Measurements from ENCODE around the gene CHSY1.

CHSY1 gene

DNA sequence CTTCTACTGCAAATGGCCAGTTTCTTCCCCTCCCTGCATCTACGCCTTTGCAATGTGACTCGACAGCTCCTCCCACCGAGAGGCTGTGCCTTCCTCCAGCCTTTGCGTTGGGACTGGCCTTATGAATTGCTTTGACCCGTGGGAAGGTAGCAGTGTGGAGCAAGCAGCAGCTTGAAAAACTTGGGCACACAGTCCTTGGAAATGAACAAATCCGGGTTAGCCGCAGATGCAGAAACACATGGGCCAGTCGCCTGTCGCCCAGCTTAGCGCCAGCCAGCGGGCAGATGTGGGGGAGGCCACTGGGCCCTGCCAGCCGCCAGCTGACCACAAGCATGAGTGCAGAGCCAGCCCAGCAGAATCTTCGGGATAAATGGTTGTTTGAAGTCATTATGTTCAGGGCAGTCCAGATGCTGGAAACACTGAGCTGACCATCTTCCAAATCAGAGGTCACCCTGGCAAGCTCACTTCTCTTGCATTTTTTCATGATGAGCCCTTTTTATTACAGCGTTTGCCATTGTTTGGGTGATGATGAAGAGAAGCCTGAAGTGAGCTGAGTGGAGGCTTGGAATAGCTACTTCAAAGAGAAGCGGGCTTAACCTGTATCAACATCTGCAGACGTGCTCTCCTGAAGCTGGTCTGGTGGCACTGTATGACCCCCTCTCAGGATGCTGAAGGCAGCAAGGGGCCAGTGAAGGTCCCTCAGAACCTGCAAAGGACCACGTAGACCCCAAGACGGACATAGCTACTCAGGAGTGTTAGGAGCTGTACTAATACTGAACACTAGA lies 15.7 kb upstream of the CHSY1 start:
- DNase-seq (ENCODE audit: low read depth): no peak

DNA sequence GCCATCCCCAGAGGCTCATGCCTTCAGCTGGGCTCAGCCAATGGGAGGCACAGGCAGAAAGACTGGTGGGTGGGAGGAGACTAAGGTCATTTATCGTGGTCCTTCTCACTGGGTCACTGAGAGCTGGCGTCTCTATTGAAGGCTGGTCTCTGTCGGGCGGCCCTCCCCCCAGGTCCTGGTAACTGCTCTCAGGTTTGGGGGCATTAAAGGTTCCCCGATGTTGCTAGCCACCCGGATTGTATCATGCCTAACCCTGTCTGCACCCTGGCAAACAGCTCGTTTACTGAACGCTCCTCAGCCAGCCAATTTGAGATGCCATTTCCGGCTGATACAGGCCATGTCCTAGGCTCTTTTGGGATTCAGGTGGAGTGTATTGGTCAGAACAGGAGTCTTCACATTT lies 14.9 kb upstream of the CHSY1 start:
- no peak for DNase-seq (ENCODE audit: low read depth)

DNA sequence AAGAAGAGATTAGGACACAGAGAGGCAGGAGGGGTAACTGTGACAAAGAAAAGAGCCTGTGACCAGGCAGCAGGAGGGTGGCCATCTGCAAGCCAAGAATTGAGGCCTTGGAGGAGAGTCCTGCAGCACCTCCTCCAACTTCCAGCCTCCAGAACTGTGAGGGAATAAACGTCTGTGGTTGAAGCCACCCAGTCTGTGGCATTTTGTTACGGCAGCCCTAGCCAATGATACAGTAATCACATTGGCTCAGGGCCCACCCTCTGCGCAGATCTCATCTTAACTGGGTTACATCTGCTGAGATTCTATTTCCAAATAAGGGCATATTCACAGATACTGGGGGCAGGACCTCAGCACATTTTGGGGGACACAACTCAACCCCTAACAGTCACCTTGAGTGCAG lies 14.2 kb upstream of the CHSY1 start:
- DNase-seq (ENCODE audit: low read depth): no peak

DNA sequence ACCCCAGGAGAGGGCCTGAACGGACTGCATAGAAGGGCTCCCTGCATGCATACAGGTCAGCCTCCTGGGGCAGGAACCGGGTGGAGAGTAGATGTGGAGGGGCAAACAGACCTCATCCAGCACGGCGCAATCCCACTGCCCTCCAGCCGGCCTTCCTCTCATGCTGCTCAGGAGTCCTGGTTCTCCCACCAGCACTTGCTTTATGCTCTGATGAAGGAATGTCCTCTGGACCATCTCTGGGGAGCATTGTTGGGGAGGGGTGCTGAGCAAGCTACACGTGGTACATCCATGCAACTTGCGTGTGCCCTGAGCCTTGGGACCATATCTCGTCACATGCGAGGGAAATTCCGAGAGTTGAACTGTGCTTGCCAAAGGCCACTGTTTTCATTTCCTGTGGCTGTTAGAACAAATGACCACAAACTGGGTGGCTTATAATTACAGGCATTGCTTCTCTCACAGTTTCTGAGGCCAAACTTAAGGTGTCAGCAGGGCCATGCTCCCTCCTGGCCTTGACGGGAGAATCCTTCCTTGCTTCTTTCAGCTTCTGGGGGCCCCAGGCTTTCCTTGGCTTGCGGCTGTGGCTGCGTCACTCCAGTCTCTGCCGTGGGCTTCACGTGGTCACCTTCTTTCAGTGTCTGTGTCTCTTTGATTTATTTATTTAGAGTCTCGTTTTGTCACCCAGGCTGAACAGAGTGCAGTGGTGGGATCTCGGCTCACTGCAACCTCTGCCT lies 13.2 kb upstream of the CHSY1 start:
- no peak for DNase-seq (ENCODE audit: low read depth)

DNA sequence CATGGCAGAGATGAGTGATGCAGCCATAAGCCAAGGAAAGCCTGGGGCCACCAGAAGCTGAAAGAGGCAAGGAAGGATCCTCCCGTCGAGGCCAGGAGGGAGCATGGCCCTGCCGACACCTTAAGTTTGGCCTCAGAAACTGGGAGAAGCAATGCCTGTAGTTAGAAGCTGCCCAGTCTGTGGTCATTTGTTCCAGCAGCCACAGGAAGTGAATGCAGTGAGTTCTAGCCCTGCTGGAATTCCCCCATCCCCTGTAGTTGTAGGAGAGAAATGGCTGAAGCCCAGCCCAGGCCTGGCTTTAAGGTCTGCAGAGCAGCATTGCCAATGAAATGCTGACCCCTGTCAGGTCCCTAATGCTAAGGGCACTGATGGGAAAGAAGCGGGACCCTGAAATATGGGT lies 12.2 kb upstream of the CHSY1 start:
- DNase-seq (ENCODE audit: low read depth): no peak

DNA sequence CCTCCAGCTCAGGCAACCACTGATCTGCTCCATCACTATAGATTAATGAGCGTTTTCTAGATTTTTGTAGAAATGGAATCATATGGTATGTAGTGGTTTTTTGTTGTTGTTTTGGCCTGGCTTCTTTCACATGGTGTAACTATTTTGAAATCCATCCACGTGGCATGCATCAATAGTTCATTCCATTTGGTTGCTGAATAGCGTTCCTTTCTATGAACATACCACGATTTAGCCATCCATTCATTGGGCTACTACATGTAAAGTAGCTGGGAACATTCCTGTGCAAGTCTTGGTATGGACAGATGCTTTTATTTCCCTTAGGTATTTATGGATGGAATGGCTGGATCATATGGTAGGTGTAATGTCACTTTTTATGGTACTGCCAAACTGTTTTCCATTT lies 10.7 kb upstream of the CHSY1 start:
- no peak for DNase-seq (ENCODE audit: low read depth)

DNA sequence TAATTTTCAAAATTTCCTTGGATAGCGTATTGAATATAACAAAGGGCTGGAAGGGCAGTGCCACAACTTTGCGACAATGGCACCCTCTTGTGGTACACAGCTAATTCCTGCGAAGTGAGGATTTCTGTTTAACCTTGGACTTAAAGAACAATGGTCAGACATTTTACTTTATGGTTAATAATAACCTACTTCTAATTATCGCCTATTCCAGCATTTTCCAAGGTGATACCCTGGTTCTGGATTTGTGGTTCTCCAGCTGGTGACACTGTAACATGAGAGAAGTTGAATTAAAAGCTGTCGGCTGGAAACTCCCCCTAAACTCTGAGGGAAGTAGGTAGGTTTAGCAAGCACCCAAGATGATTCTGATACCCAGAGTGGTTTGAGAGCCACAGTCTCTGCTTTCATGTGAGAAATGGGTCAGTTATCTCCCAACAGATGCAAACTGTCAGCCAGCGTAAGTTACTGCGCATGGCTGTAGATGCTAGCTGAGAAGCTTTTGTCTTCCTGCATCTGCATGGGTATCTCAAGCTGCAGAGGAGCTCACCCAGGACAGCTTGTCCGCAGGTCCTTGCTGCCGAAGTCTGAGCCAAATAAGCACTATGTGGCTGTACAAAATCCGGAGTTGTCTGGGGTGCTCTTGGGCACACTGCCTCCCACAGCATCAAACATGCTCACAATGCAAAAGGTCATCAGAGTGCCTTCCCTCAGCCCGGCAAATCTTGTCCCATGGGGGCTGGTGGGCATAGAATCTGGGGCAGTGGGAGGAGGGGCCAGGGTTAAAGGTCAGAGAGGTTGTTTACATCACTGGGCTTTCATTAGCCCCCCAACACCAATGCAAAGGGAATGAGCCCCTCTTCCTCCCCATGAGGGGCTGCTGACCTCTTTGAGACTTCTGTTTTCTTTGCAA lies 6.6 kb upstream of the CHSY1 start:
- peak; percentile 47 for DNase-seq (ENCODE audit: low read depth)

DNA sequence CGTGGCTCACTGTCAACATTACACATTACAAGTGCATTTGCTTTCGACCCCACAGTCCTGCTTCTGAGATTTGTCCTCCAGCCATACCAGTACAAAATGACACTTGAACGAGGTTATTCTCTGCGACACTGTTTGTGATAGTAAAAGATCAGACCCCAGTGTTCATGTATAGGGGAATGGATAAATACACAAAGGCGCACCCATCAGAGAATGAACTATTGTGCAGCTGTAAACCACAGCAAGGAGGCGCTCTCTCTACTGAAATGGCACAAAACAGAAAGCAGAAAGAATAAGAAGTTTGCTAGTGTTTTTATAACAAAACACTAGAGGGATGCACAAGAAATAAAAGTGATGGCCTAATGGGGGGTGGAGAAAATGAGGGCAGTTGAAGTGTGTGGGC lies 4.9 kb upstream of the CHSY1 start:
- no peak for DNase-seq (ENCODE audit: low read depth)

DNA sequence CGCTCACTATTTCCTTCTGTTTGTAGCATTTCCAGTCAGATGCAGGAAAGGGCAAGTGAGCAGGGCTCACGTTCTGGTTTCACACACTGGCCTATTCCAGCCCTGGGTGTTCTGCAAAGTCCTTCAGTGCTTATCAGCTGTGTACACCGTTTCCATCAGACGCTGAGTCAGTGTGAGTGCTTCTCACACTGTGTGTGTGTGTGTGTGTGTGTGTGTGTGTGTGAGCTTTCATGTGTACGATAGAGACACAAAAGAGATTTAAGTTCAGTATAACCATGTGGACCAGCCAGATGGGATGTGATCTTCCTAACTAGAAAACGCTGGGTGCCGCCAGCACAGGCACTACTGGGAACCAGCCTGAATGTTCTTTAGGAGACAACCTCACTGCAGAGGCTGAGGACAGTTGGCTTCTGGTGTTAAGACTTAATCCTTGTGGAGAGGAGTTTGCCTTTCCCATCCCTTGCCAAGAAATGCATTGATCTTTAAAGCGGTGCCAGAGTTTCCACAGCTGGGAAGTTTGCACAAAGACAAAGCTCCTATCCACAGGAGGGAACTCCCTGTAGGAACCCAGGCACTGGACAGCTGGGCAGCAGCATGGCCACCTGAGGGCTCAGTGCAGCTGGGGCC lies 3.9 kb upstream of the CHSY1 start:
- no peak for DNase-seq (ENCODE audit: low read depth)

DNA sequence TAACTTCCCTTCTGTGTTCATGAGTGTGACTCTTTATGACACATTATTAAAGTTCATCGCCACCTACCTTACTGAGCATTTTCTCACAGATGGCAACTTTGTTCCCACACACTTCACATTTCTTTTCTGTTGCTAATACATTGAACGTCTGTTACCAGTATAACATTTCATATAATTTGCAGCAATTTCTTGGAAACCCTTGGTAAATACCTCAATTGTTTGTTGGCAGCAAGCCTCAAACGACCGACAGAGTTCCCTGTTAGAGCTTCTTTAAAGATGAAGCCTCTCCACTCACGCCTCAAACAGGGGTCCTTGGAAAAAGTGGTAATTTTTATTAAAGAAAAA lies 3.2 kb upstream of the CHSY1 start:
- no peak for DNase-seq (ENCODE audit: low read depth)

DNA sequence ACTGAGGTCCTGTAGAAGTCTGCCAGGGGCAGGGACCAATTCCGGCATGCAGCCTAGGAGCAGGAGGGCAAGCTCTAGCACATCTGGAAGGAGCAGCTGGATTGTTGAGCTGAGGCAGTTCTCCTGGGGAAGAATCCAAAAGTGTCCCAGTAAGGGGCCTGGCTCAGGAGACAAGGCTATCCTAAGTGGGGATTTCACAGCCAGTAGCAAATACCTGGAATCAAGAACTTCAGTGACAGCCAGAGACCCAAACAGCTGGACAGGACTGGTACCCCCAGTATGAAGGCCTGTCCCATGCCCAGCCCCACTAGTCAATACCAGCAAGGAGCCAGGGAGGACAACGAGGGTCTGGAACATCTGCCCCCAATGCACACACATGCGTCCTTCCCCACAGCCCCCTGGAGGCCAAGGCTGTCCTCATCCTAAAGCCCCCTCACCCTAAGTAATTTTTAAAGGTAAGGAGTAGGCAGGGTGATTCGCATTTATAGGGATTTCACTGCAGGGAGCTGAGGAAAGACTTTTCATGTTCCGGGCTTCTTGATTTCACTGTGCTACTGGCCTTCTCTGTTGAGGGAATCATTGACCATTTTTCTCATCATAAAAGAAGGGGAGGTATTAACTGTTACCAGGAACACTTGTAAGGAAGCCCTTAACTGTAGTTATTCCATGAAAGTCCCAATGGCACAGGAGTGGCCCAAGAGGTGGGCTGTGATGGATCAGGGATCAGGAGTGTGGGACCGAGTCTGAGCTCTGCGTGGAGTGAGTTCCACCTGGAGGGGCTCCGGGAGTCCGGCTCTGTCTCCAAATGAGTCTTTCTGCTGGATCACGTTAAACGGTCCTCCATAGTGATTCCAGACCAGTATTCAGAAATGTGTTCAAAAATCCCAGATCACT lies 2.6 kb upstream of the CHSY1 start:
- no peak for DNase-seq (ENCODE audit: low read depth)

DNA sequence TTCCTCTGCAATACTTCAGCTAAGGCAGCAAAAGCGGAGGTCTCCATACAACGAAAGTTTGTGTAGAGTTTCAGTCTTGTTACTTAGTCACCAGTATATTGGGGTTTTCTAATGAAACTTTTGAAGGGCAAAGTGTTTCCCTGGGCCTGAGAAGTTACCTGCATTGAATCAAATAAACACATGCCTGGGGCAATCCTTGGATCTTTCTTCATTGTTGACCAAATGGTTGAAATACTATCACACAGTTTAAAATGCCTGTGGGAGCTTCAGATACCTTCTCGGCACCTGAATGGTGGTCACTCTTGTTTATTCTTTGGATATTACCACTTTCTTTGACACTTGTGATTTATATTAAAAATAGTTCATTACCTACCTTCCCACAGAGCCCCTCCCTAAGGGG lies 988 bp upstream of the CHSY1 start:
- no peak for DNase-seq (ENCODE audit: low read depth)

DNA sequence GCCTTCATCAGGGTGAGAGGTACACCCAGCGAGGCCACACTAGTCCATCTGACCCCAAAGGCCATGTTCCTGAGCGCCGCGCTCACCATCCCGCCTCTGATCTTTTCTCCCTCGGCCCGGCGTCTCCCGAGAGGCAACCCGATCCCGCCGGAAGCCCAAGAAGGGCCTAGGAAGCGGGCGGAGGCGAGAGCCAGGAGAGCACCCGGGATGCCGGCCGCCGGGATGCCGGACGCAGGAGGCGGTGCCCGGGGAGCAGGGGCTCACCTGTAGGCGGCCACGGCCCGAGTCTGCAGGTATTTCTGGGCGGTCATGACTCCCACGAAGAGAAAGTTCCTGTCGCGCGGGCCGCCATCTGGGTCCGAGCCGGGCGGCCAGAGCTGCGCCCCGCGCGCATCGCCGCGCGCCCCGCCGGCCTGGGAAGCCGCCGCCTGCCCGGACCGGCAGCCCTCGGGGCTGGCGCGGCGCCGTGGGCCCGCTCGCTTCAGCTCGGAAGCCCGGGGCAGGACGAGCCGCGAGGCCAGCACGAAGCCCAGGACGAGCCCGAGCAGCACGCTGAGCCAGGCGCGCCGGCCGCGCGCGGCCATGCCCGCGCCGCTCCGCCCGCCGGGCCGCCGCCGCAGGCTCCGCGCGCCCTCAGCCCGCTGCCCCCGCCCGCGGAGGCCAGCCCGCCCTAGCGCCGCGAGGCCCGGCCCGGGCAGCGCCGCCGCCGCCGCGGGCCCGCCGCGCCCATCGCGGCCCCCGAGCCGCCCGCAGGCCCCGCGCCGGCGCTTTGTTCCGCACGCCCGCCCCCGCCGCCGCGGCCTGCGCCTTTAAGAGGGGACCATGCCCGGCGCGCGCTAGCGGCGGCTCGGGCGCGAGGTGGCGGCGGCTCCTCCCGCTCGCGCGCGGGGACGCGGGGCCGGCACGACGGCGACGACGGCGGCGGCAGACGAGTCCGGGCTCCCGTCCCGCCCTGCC lies 697 bp downstream of the CHSY1 start:
- DNase-seq (ENCODE audit: low read depth): no peak

DNA sequence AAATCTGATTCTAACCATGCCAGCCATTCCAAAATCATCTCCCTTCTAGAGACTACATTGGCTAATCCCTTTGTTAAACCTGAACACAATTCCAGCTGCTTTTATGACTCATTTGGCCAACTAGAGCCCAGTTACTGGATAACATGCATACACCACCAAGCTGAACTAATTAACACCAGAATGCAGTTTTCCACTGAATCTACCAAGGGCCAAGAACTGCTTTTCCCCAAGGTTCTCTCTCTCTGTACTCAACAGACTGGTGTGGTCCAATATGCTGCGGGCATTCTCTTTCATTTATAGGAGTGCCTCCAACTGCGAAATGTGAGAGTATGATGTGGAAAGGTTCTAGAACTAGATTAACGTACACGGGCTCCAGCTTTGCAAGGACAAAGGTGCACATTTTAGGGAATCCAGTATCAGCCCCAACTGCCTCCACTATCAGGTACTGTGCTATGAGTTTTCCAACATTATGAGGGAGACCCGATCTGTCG lies 1.5 kb downstream of the CHSY1 start:
- no peak for DNase-seq (ENCODE audit: low read depth)

DNA sequence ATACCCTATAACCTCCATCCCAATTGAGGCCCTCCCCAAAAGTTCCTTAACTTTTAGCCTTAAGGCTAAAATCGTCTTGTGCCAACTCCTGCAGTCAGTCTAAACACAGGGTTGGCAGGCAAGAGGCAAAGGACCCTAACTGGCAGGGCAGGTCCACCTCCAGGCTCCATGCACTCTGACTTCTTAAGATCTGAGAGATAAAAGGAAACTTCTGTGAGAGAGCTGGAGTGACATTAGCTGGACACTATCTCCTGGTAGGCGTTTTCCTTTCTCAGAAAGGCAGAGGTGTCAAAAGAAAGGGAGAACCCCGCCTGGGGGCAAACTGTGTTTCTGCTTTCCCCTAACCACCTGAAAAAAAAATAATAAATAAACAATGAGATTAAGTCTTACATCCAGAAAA lies 3.6 kb downstream of the CHSY1 start:
- no peak for DNase-seq (ENCODE audit: low read depth)

DNA sequence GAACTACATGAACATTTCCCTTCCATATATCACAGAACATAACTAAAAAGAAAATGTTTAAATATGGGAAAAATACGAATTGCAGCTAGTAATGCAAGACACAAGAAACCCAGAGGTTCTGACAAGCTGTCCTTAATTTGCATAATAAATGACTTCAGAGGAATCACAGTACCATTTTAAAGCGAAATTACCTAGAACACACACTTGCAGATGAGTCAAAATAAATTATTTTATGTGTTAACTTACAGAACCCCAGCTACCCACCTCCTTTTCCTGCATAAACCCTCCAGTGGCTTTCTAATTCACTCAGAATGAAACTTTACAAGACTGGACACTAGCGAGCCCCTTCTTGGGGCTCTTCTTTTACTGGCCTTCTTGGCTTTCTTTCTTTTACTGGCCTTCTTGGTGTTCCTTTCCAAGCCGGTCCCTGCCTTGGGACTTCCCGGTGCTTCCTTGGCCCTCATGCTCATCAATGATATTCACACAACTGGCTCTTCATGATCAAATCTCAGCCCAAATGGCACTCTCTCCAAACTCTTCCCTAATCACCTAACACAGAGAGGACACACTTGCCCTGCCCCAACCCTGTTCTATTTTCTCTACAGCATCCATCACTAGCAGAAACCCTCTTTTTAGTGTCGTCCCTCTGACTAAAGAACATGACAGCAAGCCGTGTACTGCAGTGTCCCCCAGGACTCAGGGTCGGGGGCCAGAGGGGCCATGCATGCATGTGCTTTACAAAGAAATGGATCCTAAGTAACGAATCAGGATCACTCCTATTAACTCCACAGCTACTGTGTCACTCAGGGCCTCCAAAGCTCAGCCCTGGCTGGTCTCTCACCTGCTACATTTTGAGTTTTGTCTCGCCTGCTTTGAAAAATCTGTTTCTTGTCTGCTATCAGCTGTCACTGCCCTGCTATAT lies 4.8 kb downstream of the CHSY1 start:
- no peak for DNase-seq (ENCODE audit: low read depth)

DNA sequence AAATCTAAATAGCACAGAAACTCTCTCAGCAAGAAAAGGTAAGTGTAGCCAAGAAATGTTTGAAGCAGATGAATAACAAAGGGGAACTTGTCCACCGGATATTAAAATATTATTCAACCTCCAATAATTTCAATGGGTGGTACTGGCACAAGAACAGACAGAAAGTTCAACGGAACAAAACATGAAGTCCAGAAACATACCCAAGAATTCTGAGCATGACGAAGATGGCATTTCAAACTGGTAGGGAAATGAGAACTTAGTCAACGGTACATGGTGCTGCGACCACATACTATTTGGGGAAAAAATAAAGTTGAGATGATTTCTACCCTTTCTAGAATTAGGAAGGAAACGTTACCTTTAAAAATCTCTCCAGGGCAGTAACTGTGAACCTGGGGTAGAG lies 5.5 kb downstream of the CHSY1 start:
- no peak for DNase-seq (ENCODE audit: low read depth)

DNA sequence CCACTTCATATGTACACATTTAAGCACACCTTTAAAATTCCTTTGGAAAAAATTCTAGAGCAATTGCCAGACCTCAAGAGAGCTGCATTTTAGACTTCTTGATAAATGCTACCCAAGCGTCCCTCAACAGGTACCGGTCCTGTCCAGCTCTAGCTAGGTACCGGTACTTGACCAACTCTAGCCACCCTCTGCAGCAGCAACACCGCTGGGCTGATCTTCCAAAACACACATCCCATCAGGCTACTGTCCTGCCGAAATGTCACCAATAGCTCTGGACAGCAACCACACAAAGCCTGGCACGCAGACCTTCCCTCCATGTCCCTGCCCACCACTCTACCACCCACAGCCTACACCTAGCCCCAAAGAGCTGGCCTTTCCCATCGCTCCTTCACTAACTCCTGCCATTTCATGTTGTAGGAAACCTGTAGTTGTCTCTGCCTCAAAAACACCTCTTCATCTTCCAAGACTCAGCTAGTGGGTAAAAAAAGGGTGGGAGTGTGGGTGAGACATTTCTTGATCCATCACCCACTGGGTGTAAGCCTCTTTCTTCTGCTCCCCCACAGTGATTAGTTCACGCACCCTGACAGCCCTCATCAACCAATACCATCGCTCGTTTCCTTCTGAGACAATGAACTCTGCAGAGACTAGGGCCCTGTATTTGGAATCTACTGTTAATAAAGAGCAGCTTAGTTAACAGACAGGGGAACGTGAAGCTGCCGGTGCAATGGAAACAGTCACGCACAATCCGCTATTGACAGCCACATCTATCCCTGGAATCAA lies 6.8 kb downstream of the CHSY1 start:
- DNase-seq (ENCODE audit: low read depth): no peak

All from activated T-cell treated with anti-CD3 and anti-CD28 coated beads for 1 hour (primary cell).